GM12801 (cell line): ENCODE measurements around the gene RPL36.

Experiments
- TF ChIP-seq, protein P1 (sequence below): IDR thresholded peaks from one replicate; pipeline ENCODE4 v1.5.1; 2011; ENCODE audit warnings: control low read depth; ENCODE audit not compliant: insufficient read length; ENCODE audit errors: extremely low read depth

Gene RPL36

GRCh38 chr19:5718579-5719273, 28.6 kb downstream of the RPL36 start:
- TF ChIP-seq, protein P1, sequence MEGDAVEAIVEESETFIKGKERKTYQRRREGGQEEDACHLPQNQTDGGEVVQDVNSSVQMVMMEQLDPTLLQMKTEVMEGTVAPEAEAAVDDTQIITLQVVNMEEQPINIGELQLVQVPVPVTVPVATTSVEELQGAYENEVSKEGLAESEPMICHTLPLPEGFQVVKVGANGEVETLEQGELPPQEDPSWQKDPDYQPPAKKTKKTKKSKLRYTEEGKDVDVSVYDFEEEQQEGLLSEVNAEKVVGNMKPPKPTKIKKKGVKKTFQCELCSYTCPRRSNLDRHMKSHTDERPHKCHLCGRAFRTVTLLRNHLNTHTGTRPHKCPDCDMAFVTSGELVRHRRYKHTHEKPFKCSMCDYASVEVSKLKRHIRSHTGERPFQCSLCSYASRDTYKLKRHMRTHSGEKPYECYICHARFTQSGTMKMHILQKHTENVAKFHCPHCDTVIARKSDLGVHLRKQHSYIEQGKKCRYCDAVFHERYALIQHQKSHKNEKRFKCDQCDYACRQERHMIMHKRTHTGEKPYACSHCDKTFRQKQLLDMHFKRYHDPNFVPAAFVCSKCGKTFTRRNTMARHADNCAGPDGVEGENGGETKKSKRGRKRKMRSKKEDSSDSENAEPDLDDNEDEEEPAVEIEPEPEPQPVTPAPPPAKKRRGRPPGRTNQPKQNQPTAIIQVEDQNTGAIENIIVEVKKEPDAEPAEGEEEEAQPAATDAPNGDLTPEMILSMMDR = no peak

DNA sequence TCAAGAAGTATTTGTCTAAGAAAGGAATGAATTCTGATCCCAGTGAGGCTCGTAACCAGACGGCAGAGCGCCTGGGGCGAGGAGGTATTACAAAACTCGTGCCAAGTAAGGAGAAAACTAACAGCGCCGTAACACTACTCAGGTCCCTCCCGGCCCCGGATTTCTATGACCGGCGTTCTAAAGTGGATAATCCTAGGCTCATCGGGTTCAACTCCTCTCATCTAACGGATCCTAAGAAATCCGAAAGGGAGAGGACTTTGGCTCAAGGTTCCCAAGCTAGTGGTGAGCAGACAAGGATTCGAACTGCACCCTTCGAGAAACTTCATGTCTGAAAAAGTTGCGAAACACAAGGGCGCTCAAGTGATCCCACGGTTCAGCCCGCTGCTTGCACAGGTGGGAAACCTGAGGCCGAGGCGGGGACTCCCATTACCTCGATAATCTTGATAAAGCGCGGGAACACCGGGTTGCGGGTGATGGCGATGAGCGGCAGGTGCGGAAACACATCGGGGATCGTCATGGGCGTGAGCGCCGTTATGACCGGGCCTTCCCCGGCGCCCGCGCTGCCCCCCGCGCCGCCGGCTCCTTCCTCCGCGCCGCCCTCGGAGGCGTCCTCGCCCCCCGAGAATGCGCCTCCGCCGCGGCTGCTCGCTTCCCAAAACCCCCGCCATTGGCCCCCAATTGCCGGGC, 29.3 kb downstream of the RPL36 start:
- TF ChIP-seq, protein P1 = no peak

DNA sequence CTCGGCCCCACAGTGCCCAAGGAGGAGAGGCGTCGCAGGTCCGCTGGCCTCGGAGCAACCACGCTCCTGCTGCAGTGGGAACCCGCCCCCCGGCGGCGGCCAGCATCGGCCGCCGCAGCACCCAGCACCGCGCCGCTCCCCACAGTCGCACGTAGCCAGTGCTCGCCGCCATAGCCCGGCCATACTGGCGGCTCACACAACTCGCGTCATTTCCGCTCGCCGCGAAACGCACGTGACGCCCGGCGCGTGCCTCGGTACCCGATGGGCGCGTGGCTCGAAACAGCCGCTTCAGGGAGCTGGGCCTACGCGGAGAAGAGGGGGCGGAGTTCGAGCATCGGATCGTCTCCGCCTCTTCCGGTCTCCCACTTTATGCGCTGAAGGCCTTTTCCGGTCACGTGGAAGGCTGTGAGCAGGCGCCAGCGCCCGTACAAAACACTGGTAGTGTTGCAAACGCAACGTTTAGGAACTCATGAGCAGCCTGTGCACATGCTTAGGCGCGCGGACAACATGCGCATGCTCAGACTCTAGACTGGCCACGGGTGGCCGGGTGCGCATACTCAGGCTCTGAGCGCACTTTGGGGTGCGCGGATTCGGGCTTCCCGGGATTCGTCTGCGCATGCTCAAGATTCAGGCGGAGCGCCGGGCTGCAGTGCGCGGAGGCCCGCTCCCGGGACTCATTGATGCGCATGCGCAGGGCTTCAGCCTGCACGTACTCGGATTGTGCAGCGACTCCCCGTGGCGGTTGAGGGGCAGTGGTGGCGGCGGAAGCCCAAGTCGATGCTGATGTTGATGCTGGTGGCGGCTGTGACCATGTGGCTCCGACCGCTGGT, 30.1 kb downstream of the RPL36 start, which contains the start of the genes CATSPERD and LONP1:
TSS of gene CATSPERD (plus strand) at position 677 of the 830 bp plus-strand sequence. CDS start at position 778, 101 bp downstream.
TSS of gene LONP1 (minus strand) at position 186 of the 830 bp plus-strand sequence. CDS start at position 172, 14 bp downstream.
- TF ChIP-seq, protein P1 = peak; percentile 34

GRCh38 chr19:5727453-5728050, 37.5 kb downstream of the RPL36 start:
- TF ChIP-seq, protein P1 = no peak

DNA sequence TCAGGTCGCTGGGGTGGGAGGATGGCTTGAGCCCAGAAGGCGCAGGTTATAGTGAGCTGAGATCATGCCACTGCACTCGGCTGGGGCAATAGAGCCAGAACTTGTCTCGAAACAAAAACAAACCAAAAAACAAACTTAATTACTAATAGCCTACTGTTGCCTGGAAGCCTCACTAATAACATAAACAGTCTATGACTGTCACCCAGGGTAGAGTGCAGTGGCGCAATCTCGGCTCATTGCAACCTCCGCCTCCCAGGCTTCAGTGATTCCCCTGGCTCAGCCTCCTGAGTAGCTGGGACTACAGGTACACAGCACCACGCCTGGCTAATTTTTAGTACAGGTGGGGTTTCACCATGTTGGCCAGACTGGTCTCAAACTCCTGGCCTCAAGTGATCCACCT, 48.3 kb downstream of the RPL36 start:
- TF ChIP-seq, protein P1 = no peak
